ENCODE results near the gene TRIP11.

The TRIP11 gene

GRCh38 chr14:92009604-92010003 lies 30.3 kb downstream of the TRIP11 start:
- DNase-seq, result no peak

GRCh38 chr14:92005019-92005418 lies 34.8 kb downstream of the TRIP11 start:
- no peak for DNase-seq

- DNase-seq, result no peak
These were observed 35.8 kb downstream of the TRIP11 start for GRCh38 chr14:92004062-92004461.

- DNase-seq, result peak in 1 of 5 experiments; percentile 36
These were observed 40.9 kb downstream of the TRIP11 start for GRCh38 chr14:91998667-91999570.

- no peak for DNase-seq
These were observed 42.4 kb downstream of the TRIP11 start for GRCh38 chr14:91997492-91997891.

GRCh38 chr14:91996948-91997371 lies 42.9 kb downstream of the TRIP11 start:
- DNase-seq, result peak in 1 of 5 experiments; percentile 70

- DNase-seq, result no peak
These were observed 52.7 kb downstream of the TRIP11 start for GRCh38 chr14:91987192-91987591.

GRCh38 chr14:91985521-91986255 lies 54.2 kb downstream of the TRIP11 start:
- peak in 1 of 5 experiments; percentile 52 for DNase-seq

- no peak for DNase-seq
These were observed 54.9 kb downstream of the TRIP11 start for GRCh38 chr14:91985008-91985407.

GRCh38 chr14:91983588-91983987 lies 56.3 kb downstream of the TRIP11 start:
- DNase-seq, result no peak

- DNase-seq, result peak in 1 of 5 experiments; percentile 91
These were observed 59.7 kb downstream of the TRIP11 start for GRCh38 chr14:91980157-91980556.

- no peak for DNase-seq
These were observed 62.0 kb downstream of the TRIP11 start for GRCh38 chr14:91977884-91978283.

GRCh38 chr14:91975763-91976162 lies 64.1 kb downstream of the TRIP11 start:
- DNase-seq, result no peak

- DNase-seq, result no peak
These were observed 68.6 kb downstream of the TRIP11 start for GRCh38 chr14:91971188-91971778.

GRCh38 chr14:91968280-91968679 lies 71.6 kb downstream of the TRIP11 start:
- DNase-seq, result peak in 4 of 5 experiments; percentile 9 to 92 (median 20)

GRCh38 chr14:91964724-91965123 lies 75.1 kb downstream of the TRIP11 start:
- no peak for DNase-seq

GRCh38 chr14:91964011-91964410 lies 75.8 kb downstream of the TRIP11 start:
- DNase-seq, result no peak

GRCh38 chr14:91963465-91963864 lies 76.4 kb downstream of the TRIP11 start:
- DNase-seq, result no peak

- peak in 1 of 5 experiments; percentile 58 for DNase-seq
These were observed 78.3 kb downstream of the TRIP11 start for GRCh38 chr14:91961297-91962220.

- no peak for DNase-seq
These were observed 82.0 kb downstream of the TRIP11 start for GRCh38 chr14:91957876-91958313.

GRCh38 chr14:91956616-91957015 lies 83.2 kb downstream of the TRIP11 start:
- DNase-seq, result no peak

GRCh38 chr14:91955168-91955567 lies 84.7 kb downstream of the TRIP11 start:
- no peak for DNase-seq
